ENCODE measurements around the gene ATG7.
"Not testable (repeated sequence)": the region's sequence is repeated elsewhere in the genome, so short reads cannot be mapped to it uniquely, and the experiment has no call there.

ATG7 gene

GRCh38 chr3:11510001-11510340, 237.8 kb downstream of the ATG7 start:
- H3K27me3 ChIP-seq (ENCODE audit: control insufficient read depth, low read length): no peaks in the 10 kb centered on the region
- H3K4me2 ChIP-seq (ENCODE audit: low read length): no peak overlapping the region; the same call in 1 of the 2 replicates
- TF ChIP-seq EZH2phosphoT487 (IDR thresholded peaks at IDR 0.05; ENCODE audit: borderline replicate concordance, low read length): no peak
- TF ChIP-seq, protein P1, sequence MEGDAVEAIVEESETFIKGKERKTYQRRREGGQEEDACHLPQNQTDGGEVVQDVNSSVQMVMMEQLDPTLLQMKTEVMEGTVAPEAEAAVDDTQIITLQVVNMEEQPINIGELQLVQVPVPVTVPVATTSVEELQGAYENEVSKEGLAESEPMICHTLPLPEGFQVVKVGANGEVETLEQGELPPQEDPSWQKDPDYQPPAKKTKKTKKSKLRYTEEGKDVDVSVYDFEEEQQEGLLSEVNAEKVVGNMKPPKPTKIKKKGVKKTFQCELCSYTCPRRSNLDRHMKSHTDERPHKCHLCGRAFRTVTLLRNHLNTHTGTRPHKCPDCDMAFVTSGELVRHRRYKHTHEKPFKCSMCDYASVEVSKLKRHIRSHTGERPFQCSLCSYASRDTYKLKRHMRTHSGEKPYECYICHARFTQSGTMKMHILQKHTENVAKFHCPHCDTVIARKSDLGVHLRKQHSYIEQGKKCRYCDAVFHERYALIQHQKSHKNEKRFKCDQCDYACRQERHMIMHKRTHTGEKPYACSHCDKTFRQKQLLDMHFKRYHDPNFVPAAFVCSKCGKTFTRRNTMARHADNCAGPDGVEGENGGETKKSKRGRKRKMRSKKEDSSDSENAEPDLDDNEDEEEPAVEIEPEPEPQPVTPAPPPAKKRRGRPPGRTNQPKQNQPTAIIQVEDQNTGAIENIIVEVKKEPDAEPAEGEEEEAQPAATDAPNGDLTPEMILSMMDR (IDR thresholded peaks at IDR 0.05; ENCODE audit: low read depth, low read length, poor library complexity, severe bottlenecking): no peak
- no peaks in the 10 kb centered on the region for H3F3A ChIP-seq (ENCODE audit: control insufficient read depth, insufficient read depth)
- peaks cover 3% of the 10 kb centered on the region; the same call in 1 of the 2 replicates for H3K9me3 ChIP-seq (ENCODE audit: control insufficient read depth, insufficient read depth, low read length)
- no peaks in the 10 kb centered on the region for H3K9me2 ChIP-seq (replicated peaks; ENCODE audit: control insufficient read depth, low read length)
- no peaks in the 10 kb centered on the region for H4K20me1 ChIP-seq (ENCODE audit: control insufficient read depth, insufficient read depth, low read depth, low read length)
- no peaks in the 10 kb centered on the region for H3K79me2 ChIP-seq (ENCODE audit: control insufficient read depth, low read length)
- H3K36me3 ChIP-seq (ENCODE audit: control insufficient read depth, low read length): no peaks in the 10 kb centered on the region
- peaks cover 12% of the 10 kb centered on the region for H3K4me1 ChIP-seq (ENCODE audit: control insufficient read depth, low read length)
- H3K27ac ChIP-seq (ENCODE audit: low read depth, low read length): no peak overlapping the region
- no peak overlapping the region for H3K4me3 ChIP-seq (ENCODE audit: low read length)

DNA sequence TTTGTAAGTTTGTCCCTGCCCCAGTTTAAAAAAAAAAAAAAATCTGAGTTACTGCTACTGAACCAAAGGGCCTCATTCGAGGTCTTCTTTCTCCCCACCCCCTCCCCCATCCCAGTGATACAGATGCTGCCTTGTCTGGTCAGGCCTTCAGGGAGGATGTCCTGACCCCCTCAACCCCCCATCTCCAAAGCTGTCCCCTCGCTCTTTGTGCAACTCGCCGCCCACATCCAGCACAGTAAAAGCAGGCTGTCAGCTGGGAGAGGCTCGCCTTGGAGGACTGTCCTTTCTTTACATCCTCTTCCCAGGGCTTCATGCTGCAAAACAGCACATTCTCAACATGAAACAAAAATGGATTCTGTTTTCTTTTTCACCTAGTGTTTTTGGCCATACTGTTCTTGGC, 238.2 kb downstream of the ATG7 start:
- H3K27ac ChIP-seq (ENCODE audit: low read depth, low read length): no peak overlapping the region
- H3K4me3 ChIP-seq (ENCODE audit: low read length): no peak overlapping the region
- no peaks in the 10 kb centered on the region for H3K9me2 ChIP-seq (replicated peaks; ENCODE audit: control insufficient read depth, low read length)
- H4K20me1 ChIP-seq (ENCODE audit: control insufficient read depth, insufficient read depth, low read depth, low read length): no peaks in the 10 kb centered on the region
- H3K36me3 ChIP-seq (ENCODE audit: control insufficient read depth, low read length): no peaks in the 10 kb centered on the region
- H3K9me3 ChIP-seq (ENCODE audit: control insufficient read depth, insufficient read depth, low read length): peaks cover 3% of the 10 kb centered on the region; the same call in 1 of the 2 replicates
- H3K4me2 ChIP-seq (ENCODE audit: low read length): no peak overlapping the region; the same call in 1 of the 2 replicates
- no peaks in the 10 kb centered on the region for H3K79me2 ChIP-seq (ENCODE audit: control insufficient read depth, low read length)
- H3K27me3 ChIP-seq (ENCODE audit: control insufficient read depth, low read length): no peaks in the 10 kb centered on the region
- TF ChIP-seq, protein P1 (IDR thresholded peaks at IDR 0.05; ENCODE audit: low read depth, low read length, poor library complexity, severe bottlenecking): no peak
- no peak for TF ChIP-seq EZH2phosphoT487 (IDR thresholded peaks at IDR 0.05; ENCODE audit: borderline replicate concordance, low read length)
- H3F3A ChIP-seq (ENCODE audit: control insufficient read depth, insufficient read depth): no peaks in the 10 kb centered on the region
- peaks cover 12% of the 10 kb centered on the region for H3K4me1 ChIP-seq (ENCODE audit: control insufficient read depth, low read length)

- peaks cover 12% of the 10 kb centered on the region for H3K4me1 ChIP-seq (ENCODE audit: control insufficient read depth, low read length)
- H3F3A ChIP-seq (ENCODE audit: control insufficient read depth, insufficient read depth); H3K4me2 ChIP-seq (ENCODE audit: low read length); H4K20me1 ChIP-seq (ENCODE audit: control insufficient read depth, insufficient read depth, low read depth, low read length); H3K4me3 ChIP-seq (ENCODE audit: low read length); H3K9me3 ChIP-seq (ENCODE audit: control insufficient read depth, insufficient read depth, low read length); H3K79me2 ChIP-seq (ENCODE audit: control insufficient read depth, low read length); H3K27me3 ChIP-seq (ENCODE audit: control insufficient read depth, low read length); H3K36me3 ChIP-seq (ENCODE audit: control insufficient read depth, low read length); H3K27ac ChIP-seq (ENCODE audit: low read depth, low read length); H3K9me2 ChIP-seq (replicated peaks; ENCODE audit: control insufficient read depth, low read length): not testable (repeated sequence)
Measured at GRCh38 chr3:11511606-11512005, 239.4 kb downstream of the ATG7 start.

DNA sequence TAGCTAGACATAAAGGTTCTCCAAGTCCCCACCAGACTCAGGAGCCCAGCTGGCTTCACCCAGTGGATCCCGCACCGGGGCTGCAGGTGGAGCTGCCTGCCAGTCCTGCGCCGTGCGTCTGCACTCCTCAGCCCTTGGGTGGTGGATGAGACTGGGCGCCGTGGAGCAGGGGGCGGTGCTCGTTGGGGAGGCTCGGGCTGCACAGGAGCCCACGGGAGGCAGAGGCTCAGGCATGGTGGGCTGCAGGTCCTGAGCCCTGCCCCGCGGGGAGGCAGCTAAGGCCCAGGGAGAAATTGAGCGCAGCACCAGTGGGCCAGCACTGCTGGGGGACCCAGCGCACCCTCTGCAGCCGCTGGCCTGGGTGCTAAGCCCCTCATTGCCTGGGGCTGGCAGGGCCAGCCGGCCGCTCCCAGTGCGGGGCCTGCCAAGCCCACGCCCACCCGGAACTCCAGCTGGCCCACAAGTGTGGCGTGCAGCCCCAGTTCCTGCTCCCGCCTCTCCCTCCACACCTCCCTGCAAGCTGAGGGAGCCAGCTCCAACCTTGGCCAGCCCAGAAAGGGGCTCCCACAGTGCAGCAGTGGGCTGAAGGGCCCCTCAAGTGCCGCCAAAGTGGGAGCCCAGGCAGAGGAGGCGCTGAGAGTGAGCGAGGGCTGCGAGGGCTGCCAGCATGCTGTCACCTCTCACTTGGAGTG, 241.1 kb downstream of the ATG7 start:
- peaks cover 12% of the 10 kb centered on the region for H3K4me1 ChIP-seq (ENCODE audit: control insufficient read depth, low read length)
- H3K36me3 ChIP-seq (ENCODE audit: control insufficient read depth, low read length); H3K4me3 ChIP-seq (ENCODE audit: low read length); H3K27me3 ChIP-seq (ENCODE audit: control insufficient read depth, low read length); H3K9me2 ChIP-seq (replicated peaks; ENCODE audit: control insufficient read depth, low read length); H3K4me2 ChIP-seq (ENCODE audit: low read length); H3F3A ChIP-seq (ENCODE audit: control insufficient read depth, insufficient read depth); H3K27ac ChIP-seq (ENCODE audit: low read depth, low read length); H3K9me3 ChIP-seq (ENCODE audit: control insufficient read depth, insufficient read depth, low read length); H4K20me1 ChIP-seq (ENCODE audit: control insufficient read depth, insufficient read depth, low read depth, low read length); H3K79me2 ChIP-seq (ENCODE audit: control insufficient read depth, low read length): not testable (repeated sequence)

Measured in DOHH2 (cell line).